NT2/D1 (cell line): ENCODE data around the gene FEM1C.

ENCODE experiments used
- YY1 ChIP-seq: IDR thresholded peaks from 2 replicates; pipeline ENCODE4 v1.6.1; 2011; ENCODE audit not compliant: insufficient read length, insufficient read depth
- ZNF274 ChIP-seq: IDR thresholded peaks from 2 replicates; pipeline ENCODE4 v1.6.1; 2011; ENCODE audit warnings: mild to moderate bottlenecking, low read depth, low read length

- TF ChIP-seq ZNF274 = no peak
- no peak for TF ChIP-seq YY1
These were observed 21.7 kb downstream of the FEM1C start for GRCh38 chr5:115522832-115523403.
